DND-41 (cell line): ENCODE data around the gene ACKR3.

Source experiments
- ATAC-seq: fragments of 200-7000 bp; cut with Tn5 transposase; 3 replicates; pipeline ENCODE4 v1.9.1; 2021; ENCODE audit warnings: low read depth; ENCODE audit not compliant: insufficient read depth
- DNase-seq: peaks from one replicate; pipeline ENCODE4 v3.0.0-alpha.2; 2020
- H2AFZ ChIP-seq: 2 replicates; pipeline ENCODE4 v1.6.0; 2012; ENCODE audit warnings: low read depth, low read length
- H3K27ac ChIP-seq: 2 replicates; pipeline ENCODE4 v1.5.1; 2012; ENCODE audit warnings: low read length, inconsistent platforms
- H3K27me3 ChIP-seq: fragments of 200-600 bp; sonication (generic); 2 replicates; pipeline ENCODE4 v1.6.0; 2012; ENCODE audit warnings: low read length, mild to moderate bottlenecking, inconsistent platforms; ENCODE audit not compliant: insufficient read depth, poor library complexity
- H3K36me3 ChIP-seq: 2 replicates; pipeline ENCODE4 v1.5.1; 2012; ENCODE audit warnings: low read length, inconsistent platforms; ENCODE audit not compliant: insufficient read depth
- H3K4me1 ChIP-seq: 2 replicates; pipeline ENCODE4 v1.5.1; 2012; ENCODE audit warnings: mild to moderate bottlenecking, low read length; ENCODE audit not compliant: insufficient read depth
- H3K4me2 ChIP-seq: 2 replicates; pipeline ENCODE4 v1.6.0; 2012; ENCODE audit warnings: mild to moderate bottlenecking, moderate library complexity, low read length, inconsistent platforms; ENCODE audit not compliant: insufficient read depth
- H3K4me3 ChIP-seq, 2 experiments: fragments of 200-600 bp in 1 of 2; shearing (Covaris generic) in 1 of 2; 2 replicates each; pipeline ENCODE4 v1.5.1; 2012 to 2016; ENCODE audit warnings: inconsistent platforms in 2 of 2, low read length in 2 of 2, mild to moderate bottlenecking in 2 of 2, low read depth in 1 of 2, moderate library complexity in 1 of 2
- H3K79me2 ChIP-seq: 2 replicates; pipeline ENCODE4 v1.6.0; 2012; ENCODE audit warnings: low read length, inconsistent platforms; ENCODE audit not compliant: insufficient read depth
- H3K9ac ChIP-seq: 2 replicates; pipeline ENCODE4 v1.6.0; 2012; ENCODE audit warnings: low read depth, mild to moderate bottlenecking, inconsistent platforms, low read length, moderate library complexity
- H3K9me3 ChIP-seq: 2 replicates; pipeline ENCODE4 v1.5.1; 2012; ENCODE audit warnings: low read length, moderate library complexity, mild to moderate bottlenecking, inconsistent platforms; ENCODE audit not compliant: insufficient read depth, severe bottlenecking
- H4K20me1 ChIP-seq: 2 replicates; pipeline ENCODE4 v1.6.0; 2012; ENCODE audit warnings: low read length; ENCODE audit not compliant: insufficient read depth
- EZH2 ChIP-seq: IDR thresholded peaks from 3 replicates; pipeline ENCODE4 v1.6.1; 2012; ENCODE audit warnings: borderline replicate concordance, low read depth, mild to moderate bottlenecking, moderate library complexity, low read length, inconsistent platforms; ENCODE audit not compliant: severe bottlenecking
- TF ChIP-seq, protein P1 (sequence below): IDR thresholded peaks from 2 replicates; pipeline ENCODE4 v1.5.1; 2012; ENCODE audit warnings: borderline replicate concordance, low read length, moderate library complexity, mild to moderate bottlenecking; ENCODE audit not compliant: poor library complexity, severe bottlenecking; ENCODE audit errors: extremely low read depth

Gene ACKR3

DNA sequence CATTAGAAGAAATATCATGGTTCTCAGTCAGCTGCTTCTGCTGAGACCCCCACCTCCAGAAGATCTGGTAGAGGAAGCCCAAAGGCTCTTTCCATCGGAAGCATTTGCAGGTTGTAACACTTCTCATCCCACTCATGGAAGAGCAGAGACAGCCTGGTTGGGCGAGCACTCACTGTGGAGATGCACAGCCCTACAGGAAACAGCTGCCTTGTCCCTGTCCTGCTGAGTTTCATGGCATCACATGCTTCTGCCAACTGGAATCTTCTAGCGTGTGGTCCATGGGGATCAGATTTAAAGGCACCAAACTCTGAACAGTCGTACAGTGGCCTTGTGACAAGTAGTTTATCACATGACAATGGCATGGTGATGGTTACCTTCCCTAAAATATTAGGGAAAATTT is 36.3 kb upstream of the ACKR3 start:
- Histone ChIP-seq H3K36me3 (no peaks in the 10 kb centered on the region), H2AFZ (no peak overlapping the region), H3K4me2 (no peak overlapping the region), H3K4me3 (no peak overlapping the region), H3K9me3 (no peaks in the 10 kb centered on the region), H3K4me1 (peaks cover 48% of the 10 kb centered on the region), H3K27ac (no peak overlapping the region), H3K27me3 (no peaks in the 10 kb centered on the region), H4K20me1 (no peaks in the 10 kb centered on the region), H3K9ac (no peak overlapping the region), H3K79me2 (peaks cover 13% of the 10 kb centered on the region)
- TF ChIP-seq, protein P1, sequence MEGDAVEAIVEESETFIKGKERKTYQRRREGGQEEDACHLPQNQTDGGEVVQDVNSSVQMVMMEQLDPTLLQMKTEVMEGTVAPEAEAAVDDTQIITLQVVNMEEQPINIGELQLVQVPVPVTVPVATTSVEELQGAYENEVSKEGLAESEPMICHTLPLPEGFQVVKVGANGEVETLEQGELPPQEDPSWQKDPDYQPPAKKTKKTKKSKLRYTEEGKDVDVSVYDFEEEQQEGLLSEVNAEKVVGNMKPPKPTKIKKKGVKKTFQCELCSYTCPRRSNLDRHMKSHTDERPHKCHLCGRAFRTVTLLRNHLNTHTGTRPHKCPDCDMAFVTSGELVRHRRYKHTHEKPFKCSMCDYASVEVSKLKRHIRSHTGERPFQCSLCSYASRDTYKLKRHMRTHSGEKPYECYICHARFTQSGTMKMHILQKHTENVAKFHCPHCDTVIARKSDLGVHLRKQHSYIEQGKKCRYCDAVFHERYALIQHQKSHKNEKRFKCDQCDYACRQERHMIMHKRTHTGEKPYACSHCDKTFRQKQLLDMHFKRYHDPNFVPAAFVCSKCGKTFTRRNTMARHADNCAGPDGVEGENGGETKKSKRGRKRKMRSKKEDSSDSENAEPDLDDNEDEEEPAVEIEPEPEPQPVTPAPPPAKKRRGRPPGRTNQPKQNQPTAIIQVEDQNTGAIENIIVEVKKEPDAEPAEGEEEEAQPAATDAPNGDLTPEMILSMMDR = no peak
- TF ChIP-seq EZH2 = no peak
- DNase-seq = no peak
- no peak for ATAC-seq

DNA sequence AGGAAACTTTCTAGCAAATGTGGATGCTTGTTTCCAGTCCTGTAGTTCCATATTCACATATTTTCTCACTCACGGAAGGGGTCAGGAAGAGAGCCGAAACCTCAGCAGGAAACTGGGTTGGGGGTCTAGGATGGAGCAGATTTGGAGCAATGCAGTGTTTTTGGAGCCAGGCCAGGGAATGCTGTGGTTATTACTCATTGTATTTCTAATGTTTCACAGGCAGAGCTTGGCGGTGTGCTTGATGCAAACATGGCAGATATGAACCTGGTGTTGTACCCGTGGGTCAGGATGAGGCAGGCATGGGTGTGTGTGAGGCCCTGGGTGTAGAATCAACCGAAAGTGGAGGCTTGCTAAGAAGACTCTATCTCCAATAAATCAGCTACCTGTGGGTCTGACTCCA is 34.6 kb upstream of the ACKR3 start:
- Histone ChIP-seq H3K4me1 (peaks cover 65% of the 10 kb centered on the region), H3K9ac (no peak overlapping the region), H4K20me1 (no peaks in the 10 kb centered on the region), H3K27ac (no peak overlapping the region), H3K79me2 (peaks cover 28% of the 10 kb centered on the region), H3K4me3 (no peak overlapping the region), H3K9me3 (no peaks in the 10 kb centered on the region), H2AFZ (no peak overlapping the region), H3K27me3 (no peaks in the 10 kb centered on the region), H3K36me3 (no peaks in the 10 kb centered on the region), H3K4me2 (no peak overlapping the region)
- DNase-seq = no peak
- TF ChIP-seq EZH2 = no peak
- TF ChIP-seq, protein P1 = no peak
- ATAC-seq = no peak

DNA sequence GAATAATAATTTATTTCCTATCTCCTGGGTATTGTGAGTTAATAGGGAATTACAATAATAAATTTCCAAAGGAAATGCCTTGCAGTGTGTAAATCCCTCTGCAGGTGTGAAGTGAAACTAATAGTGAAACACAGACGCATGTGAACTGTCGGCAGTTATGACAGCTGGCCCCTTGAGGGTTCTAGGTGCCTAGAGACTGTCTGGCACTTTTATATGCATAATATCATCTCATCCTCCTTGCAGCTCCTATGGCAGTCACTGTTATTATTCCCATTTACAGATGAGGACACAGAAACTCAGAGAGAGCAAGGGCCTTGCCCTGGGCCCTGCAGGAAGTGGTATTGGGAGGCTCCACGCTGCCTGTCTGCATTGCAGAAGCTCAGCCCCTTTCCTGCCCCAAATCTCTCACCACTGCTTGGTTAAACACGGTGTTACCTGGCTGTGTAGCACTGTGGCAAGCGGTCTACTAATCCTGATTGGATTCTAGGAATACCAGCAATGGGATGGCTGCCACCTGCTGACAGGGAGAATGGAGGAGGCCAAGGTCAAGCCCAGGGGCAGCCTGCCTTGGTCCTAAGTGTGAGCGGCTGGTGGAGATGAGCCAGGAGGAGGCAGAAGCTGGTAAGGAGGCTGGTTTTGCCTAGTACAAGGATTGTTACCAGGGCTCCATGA is 32.8 kb upstream of the ACKR3 start:
- Histone ChIP-seq H3K4me3 (peak overlapping the region; percentile 20 to 63; a peak in 3 of 4 replicates), H3K27ac (peak overlapping the region; percentile 91), H3K4me1 (peaks cover 59% of the 10 kb centered on the region), H2AFZ (peak overlapping the region; percentile 85), H3K4me2 (peak overlapping the region; percentile 77), H3K36me3 (no peaks in the 10 kb centered on the region), H3K9me3 (no peaks in the 10 kb centered on the region), H3K79me2 (peaks cover 34% of the 10 kb centered on the region), H4K20me1 (no peaks in the 10 kb centered on the region), H3K27me3 (no peaks in the 10 kb centered on the region), H3K9ac (peak overlapping the region; percentile 58)
- DNase-seq (peak; percentile 84), ATAC-seq (peak; percentile 91)
- TF ChIP-seq, protein P1 = peak; percentile 25
- no peak for TF ChIP-seq EZH2
